ENCODE results near the gene LDAH.

Gene LDAH

GRCh38 chr2:20648831-20649230, 174.1 kb downstream of the LDAH start:
- no peak overlapping the region for H3K4me2 ChIP-seq (ENCODE audit: insufficient read depth, low read length)
- H3K4me3 ChIP-seq (ENCODE audit: low read depth in 1 of 2, low read length in 2 of 2): no peak overlapping the region
- no peaks in the 10 kb centered on the region for H3K9me3 ChIP-seq (ENCODE audit: insufficient read depth, low read length, severe bottlenecking)
- H2AFZ ChIP-seq (ENCODE audit: low read depth, low read length): no peak overlapping the region
- H3K4me1 ChIP-seq (ENCODE audit: insufficient read depth, low read length): peaks cover 23% of the 10 kb centered on the region
- ATAC-seq (ENCODE audit: insufficient read depth, low read depth): no peak
- no peaks in the 10 kb centered on the region for H3K27me3 ChIP-seq (ENCODE audit: insufficient read depth, low read length, poor library complexity)
- H3K79me2 ChIP-seq (ENCODE audit: insufficient read depth, low read length): peaks cover 5% of the 10 kb centered on the region; the same call in 1 of the 2 replicates
- no peak overlapping the region for H3K27ac ChIP-seq (ENCODE audit: low read length)
- no peak for TF ChIP-seq EZH2 (IDR thresholded peaks at IDR 0.05; ENCODE audit: borderline replicate concordance, low read depth, low read length, severe bottlenecking)
- no peak for DNase-seq
- H3K36me3 ChIP-seq (ENCODE audit: insufficient read depth, low read length): peaks cover 10% of the 10 kb centered on the region
- H4K20me1 ChIP-seq (ENCODE audit: insufficient read depth, low read length): peaks cover 4% of the 10 kb centered on the region
- no peak overlapping the region for H3K9ac ChIP-seq (ENCODE audit: low read depth, low read length)

GRCh38 chr2:20648206-20648605, 174.7 kb downstream of the LDAH start:
- Histone ChIP-seq H4K20me1 (ENCODE audit: insufficient read depth, low read length) (peaks cover 4% of the 10 kb centered on the region), H3K4me3 (ENCODE audit: low read depth in 1 of 2, low read length in 2 of 2) (no peak overlapping the region), H3K36me3 (ENCODE audit: insufficient read depth, low read length) (peaks cover 10% of the 10 kb centered on the region), H3K9ac (ENCODE audit: low read depth, low read length) (no peak overlapping the region), H3K79me2 (ENCODE audit: insufficient read depth, low read length) (peaks cover 5% of the 10 kb centered on the region; the same call in 1 of the 2 replicates), H3K27me3 (ENCODE audit: insufficient read depth, low read length, poor library complexity) (no peaks in the 10 kb centered on the region), H3K27ac (ENCODE audit: low read length) (no peak overlapping the region), H3K4me2 (ENCODE audit: insufficient read depth, low read length) (no peak overlapping the region), H3K9me3 (ENCODE audit: insufficient read depth, low read length, severe bottlenecking) (no peaks in the 10 kb centered on the region), H3K4me1 (ENCODE audit: insufficient read depth, low read length) (peaks cover 23% of the 10 kb centered on the region), H2AFZ (ENCODE audit: low read depth, low read length) (no peak overlapping the region)
- no peak for ATAC-seq (ENCODE audit: insufficient read depth, low read depth)
- no peak for TF ChIP-seq CTCF (IDR thresholded peaks at IDR 0.05; ENCODE audit: borderline replicate concordance, extremely low read depth, low read length, poor library complexity, severe bottlenecking)
- no peak for TF ChIP-seq EZH2 (IDR thresholded peaks at IDR 0.05; ENCODE audit: borderline replicate concordance, low read depth, low read length, severe bottlenecking)
- DNase-seq: no peak

GRCh38 chr2:20647738-20648137, 175.2 kb downstream of the LDAH start:
- Histone ChIP-seq H3K4me2 (ENCODE audit: insufficient read depth, low read length) (no peak overlapping the region), H3K79me2 (ENCODE audit: insufficient read depth, low read length) (peaks cover 5% of the 10 kb centered on the region; the same call in 1 of the 2 replicates), H3K27ac (ENCODE audit: low read length) (no peak overlapping the region), H3K9ac (ENCODE audit: low read depth, low read length) (no peak overlapping the region), H3K4me3 (ENCODE audit: low read depth in 1 of 2, low read length in 2 of 2) (no peak overlapping the region), H4K20me1 (ENCODE audit: insufficient read depth, low read length) (peaks cover 4% of the 10 kb centered on the region), H3K9me3 (ENCODE audit: insufficient read depth, low read length, severe bottlenecking) (no peaks in the 10 kb centered on the region), H3K27me3 (ENCODE audit: insufficient read depth, low read length, poor library complexity) (no peaks in the 10 kb centered on the region), H2AFZ (ENCODE audit: low read depth, low read length) (no peak overlapping the region), H3K4me1 (ENCODE audit: insufficient read depth, low read length) (peaks cover 23% of the 10 kb centered on the region), H3K36me3 (ENCODE audit: insufficient read depth, low read length) (peaks cover 13% of the 10 kb centered on the region)
- TF ChIP-seq CTCF (IDR thresholded peaks at IDR 0.05; ENCODE audit: borderline replicate concordance, extremely low read depth, low read length, poor library complexity, severe bottlenecking) (no peak), EZH2 (IDR thresholded peaks at IDR 0.05; ENCODE audit: borderline replicate concordance, low read depth, low read length, severe bottlenecking) (no peak)
- ATAC-seq (ENCODE audit: insufficient read depth, low read depth) (no peak), DNase-seq (no peak)

GRCh38 chr2:20647211-20647610, 175.7 kb downstream of the LDAH start:
- H3K4me2 ChIP-seq (ENCODE audit: insufficient read depth, low read length): no peak overlapping the region
- H3K4me3 ChIP-seq (ENCODE audit: low read depth in 1 of 2, low read length in 2 of 2): no peak overlapping the region
- ATAC-seq (ENCODE audit: insufficient read depth, low read depth) (no peak), DNase-seq (no peak)
- no peak for TF ChIP-seq EZH2 (IDR thresholded peaks at IDR 0.05; ENCODE audit: borderline replicate concordance, low read depth, low read length, severe bottlenecking)
- no peak for TF ChIP-seq CTCF (IDR thresholded peaks at IDR 0.05; ENCODE audit: borderline replicate concordance, extremely low read depth, low read length, poor library complexity, severe bottlenecking)
- no peak overlapping the region for H2AFZ ChIP-seq (ENCODE audit: low read depth, low read length)
- H3K27ac ChIP-seq (ENCODE audit: low read length): no peak overlapping the region
- H3K4me1 ChIP-seq (ENCODE audit: insufficient read depth, low read length): peaks cover 23% of the 10 kb centered on the region
- peaks cover 5% of the 10 kb centered on the region; the same call in 1 of the 2 replicates for H3K79me2 ChIP-seq (ENCODE audit: insufficient read depth, low read length)
- no peaks in the 10 kb centered on the region for H3K27me3 ChIP-seq (ENCODE audit: insufficient read depth, low read length, poor library complexity)
- peaks cover 5% of the 10 kb centered on the region for H4K20me1 ChIP-seq (ENCODE audit: insufficient read depth, low read length)
- peaks cover 13% of the 10 kb centered on the region for H3K36me3 ChIP-seq (ENCODE audit: insufficient read depth, low read length)
- no peaks in the 10 kb centered on the region for H3K9me3 ChIP-seq (ENCODE audit: insufficient read depth, low read length, severe bottlenecking)
- no peak overlapping the region for H3K9ac ChIP-seq (ENCODE audit: low read depth, low read length)

All from DND-41 (cell line).